Measurements from ENCODE around the gene GNB1L. TPM values are rescaled to one million over a fixed set of nuclear protein-coding genes. Genes with fewer than 3 reads are reported as not detected.

Gene GNB1L
- total and polyA plus RNA-seq, 9 of the 15 experiments (the other 6 are each of a cell fraction or from before 2014, with no cell fraction given) = 0.56 to 50.5 (median 10.2) TPM

- no peak for TF ChIP-seq ZNF165 (CRISPR knock-in tag; IDR thresholded peaks at IDR 0.05; ENCODE audit: borderline replicate concordance)
- TF ChIP-seq XRCC3 (IDR thresholded peaks at IDR 0.05) = no peak
- peak; percentile 35 for TF ChIP-seq ETS1 (conservative IDR thresholded peaks at IDR 0.05; ENCODE audit: control insufficient read depth, low read depth, low read length)
- no peak for TF ChIP-seq ZEB2 (IDR thresholded peaks at IDR 0.05)
- no peak for TF ChIP-seq ZNF224 (CRISPR knock-in tag; IDR thresholded peaks at IDR 0.05)
- no peak for TF ChIP-seq MTA2 (IDR thresholded peaks at IDR 0.05; ENCODE audit: low read depth)
- no peak for TF ChIP-seq ZKSCAN1 (IDR thresholded peaks at IDR 0.05; ENCODE audit: low read depth, low read length)
- TF ChIP-seq RHOXF2B (CRISPR knock-in tag; conservative IDR thresholded peaks at IDR 0.05) = no peak
- TF ChIP-seq ZNF41 (CRISPR knock-in tag; conservative IDR thresholded peaks at IDR 0.05) = no peak
- TF ChIP-seq ZBTB40 (IDR thresholded peaks at IDR 0.05) = no peak
- peak; percentile 7 for TF ChIP-seq ZBTB40 (CRISPR knock-in tag; IDR thresholded peaks at IDR 0.05)
- TF ChIP-seq MYC (IDR thresholded peaks at IDR 0.05; ENCODE audit: low read depth, low read length) = no peak
- no peak for TF ChIP-seq MYC (CRISPR knock-in tag; IDR thresholded peaks at IDR 0.05; ENCODE audit: borderline replicate concordance, low read depth)
- no peak for TF ChIP-seq ZNF174 (CRISPR knock-in tag; IDR thresholded peaks at IDR 0.05)
- TF ChIP-seq SMAD1 (IDR thresholded peaks at IDR 0.05; ENCODE audit: low read depth, low read length, partially characterized antibody) = no peak
- TF ChIP-seq SMAD2 (IDR thresholded peaks at IDR 0.05; ENCODE audit: low read depth, low read length) = no peak
- no peak for TF ChIP-seq ZNF740 (CRISPR knock-in tag; IDR thresholded peaks at IDR 0.05)
- TF ChIP-seq ZNF740 (tag; IDR thresholded peaks at IDR 0.05) = no peak
Observed at GRCh38 chr22:19808873-19809478, 45.7 kb downstream of the GNB1L start (continued).
